CD4-positive, alpha-beta T cell treated with Interleukin-17A for 4 hours (primary cell): ENCODE results near the gene ZNF337.
"Not testable (repeated sequence)": the region's sequence is repeated elsewhere in the genome, so short reads cannot be mapped to it uniquely, and the experiment has no call there.

Experiments
- DNase-seq: peaks from one replicate; pipeline ENCODE4 v3.0.0-alpha.2; 2020; ENCODE audit warnings: mixed read lengths

Gene ZNF337

DNA sequence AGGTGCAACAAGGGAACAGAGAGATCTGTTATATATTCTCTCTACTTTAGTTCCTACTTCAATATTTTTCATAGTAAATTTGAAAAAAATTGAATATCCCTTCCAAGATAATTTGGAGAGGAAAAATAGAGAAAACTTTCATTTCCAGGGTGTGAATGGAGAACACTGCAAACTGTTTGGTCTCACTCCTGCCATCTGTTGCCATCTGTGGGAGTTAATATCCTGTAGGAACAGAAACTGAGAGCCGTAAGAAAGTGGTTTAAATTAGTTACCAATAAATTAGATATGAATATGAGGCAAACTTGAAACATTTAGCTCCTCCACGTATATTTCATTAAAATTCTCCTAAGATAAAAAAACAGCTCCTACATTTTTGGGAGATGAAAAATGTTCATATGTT is 4.2 kb downstream of the ZNF337 start:
- DNase-seq, result no peak

DNA sequence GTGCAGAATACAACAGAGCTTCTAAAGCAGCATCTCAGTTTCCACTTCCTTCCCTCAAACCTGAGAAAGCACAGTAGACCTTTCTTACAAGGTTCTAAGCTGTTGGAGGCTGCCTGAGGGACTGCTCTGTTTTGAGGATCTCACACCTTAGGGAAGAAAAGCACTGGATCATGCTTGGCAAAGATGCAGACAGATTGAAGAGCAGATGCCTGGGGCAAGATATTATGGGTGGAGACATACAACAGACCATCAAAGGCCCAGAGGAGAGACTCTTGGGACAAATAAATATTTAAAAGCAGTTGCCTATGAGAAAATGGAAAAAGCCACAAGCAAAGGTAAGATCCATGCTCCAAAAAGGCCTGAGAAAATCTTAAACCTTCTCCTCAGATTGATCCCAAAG is 6.2 kb downstream of the ZNF337 start:
- DNase-seq, result no peak

DNA sequence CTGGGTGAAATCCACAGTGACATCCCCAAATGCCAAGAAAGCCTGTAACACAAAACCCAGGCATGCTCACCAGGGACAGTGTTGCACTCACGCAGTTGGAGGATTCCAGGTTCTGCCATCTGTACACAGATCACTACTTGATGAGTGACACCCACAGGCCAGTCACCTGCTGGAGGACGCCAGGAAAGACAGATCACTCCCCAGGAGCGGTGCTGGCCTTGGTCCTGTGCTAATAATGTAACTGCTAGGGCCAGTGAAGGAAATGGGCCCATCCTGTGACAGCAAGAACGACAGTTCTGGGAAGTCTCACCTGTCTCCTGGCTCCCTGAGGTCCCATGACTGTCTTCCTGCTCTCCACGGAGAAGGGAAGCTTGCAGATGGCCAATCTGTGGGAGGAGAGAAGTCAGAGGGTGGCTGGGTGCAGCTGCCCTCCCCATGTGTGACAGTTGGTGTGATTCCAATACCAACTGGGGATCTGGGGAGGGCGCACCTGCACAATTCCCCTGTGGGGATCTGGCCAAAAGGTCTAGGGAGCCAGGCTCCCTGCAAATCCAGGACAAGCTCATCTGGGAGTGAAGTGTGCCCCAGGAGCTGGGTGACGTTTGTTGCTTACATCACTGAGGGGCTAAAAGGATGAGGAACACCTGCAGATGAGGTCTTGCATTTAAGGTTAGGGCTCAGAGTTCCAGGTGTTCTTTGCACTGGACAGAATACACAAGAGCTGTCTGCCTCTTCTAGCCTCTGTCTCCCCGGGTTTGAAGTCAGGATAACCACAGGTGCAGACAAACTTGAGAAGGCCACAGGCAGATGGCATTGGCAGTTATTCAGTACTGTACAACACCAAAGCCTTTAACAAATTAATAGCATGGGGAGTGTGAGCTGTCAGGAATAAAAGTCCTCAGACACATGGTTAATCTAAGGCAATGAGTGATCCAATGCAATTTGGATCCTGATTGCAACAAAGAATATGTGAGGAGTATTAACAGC is 10.3 kb downstream of the ZNF337 start:
- no peak for DNase-seq

DNA sequence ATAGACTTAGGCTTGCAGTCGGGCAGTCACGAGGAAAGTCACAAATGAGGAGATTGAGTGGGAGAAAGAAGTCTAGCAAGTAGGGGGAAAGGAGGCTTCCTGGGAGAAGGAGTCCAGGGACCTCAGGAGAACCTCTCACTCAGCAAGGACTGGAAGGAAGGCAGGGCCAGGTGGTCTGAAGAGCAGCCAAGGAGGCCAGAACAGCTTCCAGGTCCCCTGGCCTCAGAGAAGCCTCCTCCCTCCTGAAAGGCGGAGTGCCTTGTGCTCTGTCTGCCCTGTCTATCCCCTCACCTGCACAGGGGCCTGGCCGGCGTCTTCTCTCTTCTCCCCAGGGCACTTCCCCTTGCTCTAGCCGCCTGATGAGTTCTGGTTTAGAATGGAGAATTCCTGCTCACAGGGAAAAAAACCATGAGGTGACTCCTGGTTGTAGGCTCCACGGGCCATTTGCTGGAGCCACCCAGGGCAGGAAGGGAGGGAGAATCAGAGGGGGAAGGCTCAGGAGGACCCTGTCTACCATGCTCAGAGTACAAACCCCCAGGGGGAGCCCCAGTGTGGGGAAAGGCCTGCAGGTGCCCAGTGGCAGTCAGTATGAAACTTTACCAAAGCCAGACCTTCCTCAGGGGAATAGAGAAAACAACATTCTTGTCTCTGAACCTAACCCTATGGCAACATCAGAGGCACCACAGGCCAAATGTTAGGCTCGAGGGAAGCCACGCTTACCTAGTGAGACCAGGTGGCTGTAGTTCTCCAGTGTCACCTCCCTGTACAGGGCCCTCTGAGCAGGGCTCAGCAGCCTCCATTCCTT is 11.2 kb downstream of the ZNF337 start:
- DNase-seq, result peak; percentile 9

DNA sequence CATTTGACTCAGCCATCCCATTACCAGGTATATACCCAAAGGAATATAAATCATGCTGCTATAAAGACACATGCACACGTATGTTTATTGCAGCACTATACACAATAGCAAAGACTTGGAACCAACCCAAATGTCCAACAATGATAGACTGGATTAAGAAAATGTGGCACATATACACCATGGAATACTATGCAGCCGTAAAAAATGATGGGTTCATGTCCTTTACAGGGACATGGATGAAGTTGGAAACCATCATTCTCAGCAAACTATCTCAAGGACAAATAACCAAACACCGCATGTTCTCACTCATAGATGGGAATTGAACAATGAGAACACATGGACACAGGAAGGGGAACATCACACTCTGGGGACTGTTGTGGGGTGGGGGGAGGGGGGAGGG is 12.8 kb downstream of the ZNF337 start:
- DNase-seq, result not testable (repeated sequence)

DNA sequence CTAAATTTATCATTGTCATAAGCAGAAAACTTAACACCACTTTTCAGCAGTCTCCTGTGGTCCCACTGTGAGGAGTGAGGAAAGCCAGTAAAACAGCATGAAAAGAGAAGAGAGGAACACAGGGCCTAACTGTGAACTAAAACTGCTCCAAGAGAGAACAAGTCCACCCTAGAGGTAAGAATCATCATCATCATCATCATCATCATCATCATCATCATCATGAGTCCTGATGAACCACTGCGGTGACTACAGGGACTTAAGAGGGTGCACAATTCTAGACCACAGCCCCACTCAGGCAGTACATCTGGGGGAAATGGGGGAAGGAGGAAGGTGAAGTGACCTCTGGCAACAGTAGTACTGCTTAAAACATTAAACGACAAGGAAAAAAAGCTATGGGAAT is 13.6 kb downstream of the ZNF337 start:
- DNase-seq, result no peak

DNA sequence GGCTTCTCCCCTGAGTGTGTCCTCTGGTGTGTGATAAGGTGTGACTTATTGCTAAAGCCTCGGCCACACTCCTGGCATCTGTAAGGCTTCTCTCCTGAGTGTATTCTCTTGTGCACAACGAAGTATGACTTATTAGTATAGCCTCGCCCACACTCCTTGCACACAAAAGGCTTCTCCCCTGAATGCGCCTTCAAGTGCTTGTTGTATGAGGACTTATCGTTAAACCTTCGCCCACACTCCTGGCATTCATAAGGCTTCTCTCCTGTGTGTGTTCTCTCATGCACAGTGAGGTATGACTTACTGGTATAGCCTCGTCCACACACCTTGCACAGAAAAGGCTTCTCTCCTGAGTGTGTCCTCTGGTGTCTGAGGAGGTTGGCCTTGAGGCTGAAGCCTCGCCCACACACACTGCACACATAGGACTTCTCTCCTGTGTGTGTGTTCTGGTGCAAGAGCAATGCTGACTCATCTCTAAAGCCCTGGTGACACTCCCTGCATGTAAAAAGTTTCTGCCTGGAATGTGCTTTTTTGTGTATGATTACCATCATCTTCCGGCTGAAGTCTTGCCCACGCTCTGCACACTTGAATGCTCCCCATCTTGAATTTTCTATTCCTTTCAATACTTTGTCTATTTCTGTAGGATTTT is 20.4 kb downstream of the ZNF337 start:
- DNase-seq, result no peak

DNA sequence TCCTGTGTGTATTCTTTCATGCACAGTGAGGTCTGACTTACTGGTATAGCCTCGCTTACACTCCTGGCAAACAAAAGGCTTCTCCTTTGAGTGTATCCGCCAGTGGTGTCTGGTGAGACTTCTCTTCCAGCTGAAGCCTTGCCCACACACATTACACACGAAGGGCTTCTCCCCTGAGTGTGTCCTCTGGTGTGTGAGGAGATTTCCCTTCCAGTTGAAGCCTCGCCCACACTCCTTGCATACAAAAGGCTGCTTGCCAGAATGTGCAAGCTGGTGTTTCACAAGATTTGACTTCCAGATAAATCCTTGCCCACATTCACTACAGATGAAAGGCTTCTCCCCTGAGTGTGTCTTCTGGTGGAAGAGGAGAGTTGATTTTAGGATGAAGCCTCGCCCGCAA is 21.5 kb downstream of the ZNF337 start:
- no peak for DNase-seq

DNA sequence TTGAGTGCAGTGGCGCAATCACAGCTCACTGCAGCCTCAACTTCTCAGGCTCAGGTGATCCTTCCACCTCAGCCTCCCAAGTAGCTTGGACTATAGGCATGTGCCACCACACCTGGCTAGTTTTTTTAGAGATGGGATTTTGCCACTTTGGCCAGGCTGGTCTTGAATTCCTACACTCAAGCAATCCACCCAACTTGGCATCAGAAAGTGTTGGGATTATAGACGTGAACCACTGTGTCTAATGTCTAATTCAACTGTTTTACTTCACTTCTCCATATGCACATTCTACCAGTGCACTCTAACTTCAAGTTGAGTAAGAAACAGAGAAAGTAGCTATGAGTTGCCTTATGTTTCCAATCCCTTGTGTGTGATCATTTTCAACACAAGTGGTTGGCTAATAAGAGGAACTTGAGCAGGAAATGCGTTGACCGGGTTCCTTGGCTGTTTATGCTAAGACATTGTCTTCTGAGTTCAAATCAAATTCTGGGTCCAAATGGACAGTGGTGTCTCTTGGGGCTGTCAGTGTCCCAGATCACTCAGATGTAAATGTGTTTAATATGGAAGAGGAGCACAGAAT is 23.9 kb downstream of the ZNF337 start:
- no peak for DNase-seq

DNA sequence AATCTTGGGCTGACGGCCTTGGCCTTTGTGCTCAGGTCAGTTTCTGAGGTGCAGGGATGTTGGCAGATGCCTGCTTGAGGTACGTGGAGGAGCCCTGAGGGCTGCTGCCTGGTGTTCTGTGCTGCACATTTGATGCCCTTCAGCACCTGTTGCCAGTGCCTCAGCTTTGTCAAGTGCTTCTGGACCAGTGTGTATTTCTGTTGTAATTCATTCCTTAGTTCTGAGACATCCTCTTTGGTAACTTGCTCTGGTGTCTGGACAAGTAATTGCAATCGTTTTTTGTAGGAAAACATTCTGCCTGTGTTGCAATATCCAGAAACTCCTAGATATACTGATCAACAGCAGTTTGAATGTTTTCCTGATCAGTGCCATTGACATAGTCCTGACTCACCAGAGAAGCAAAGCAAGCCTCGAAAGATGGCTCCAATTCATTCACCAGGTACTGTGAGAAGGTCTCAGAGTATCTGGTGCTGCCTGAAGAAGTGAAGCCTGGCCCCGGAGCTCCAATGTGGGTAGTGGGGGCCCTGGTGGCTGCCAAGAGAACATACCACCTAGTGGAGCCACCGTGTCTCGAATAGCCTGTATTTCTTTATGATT is 26.7 kb downstream of the ZNF337 start:
- DNase-seq, result no peak

DNA sequence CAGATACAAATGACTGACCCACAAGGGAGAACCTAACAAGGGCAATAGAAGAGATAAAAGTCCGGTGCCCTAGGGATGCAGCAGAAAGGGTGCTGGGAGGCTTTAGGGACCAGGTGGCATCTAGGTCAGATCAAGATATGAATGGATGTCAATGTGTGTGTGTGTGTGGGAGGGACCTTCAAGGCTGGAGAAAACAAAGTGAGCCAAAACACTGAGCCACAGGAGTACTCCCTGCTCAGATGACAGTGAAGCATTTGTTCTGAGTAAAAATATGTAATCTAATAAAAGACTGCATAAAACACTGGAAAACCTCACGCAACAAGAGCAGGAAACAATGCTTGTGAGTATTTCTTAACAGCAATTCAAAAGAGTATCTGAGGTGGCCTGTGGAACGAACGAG is 28.2 kb downstream of the ZNF337 start:
- DNase-seq, result no peak

DNA sequence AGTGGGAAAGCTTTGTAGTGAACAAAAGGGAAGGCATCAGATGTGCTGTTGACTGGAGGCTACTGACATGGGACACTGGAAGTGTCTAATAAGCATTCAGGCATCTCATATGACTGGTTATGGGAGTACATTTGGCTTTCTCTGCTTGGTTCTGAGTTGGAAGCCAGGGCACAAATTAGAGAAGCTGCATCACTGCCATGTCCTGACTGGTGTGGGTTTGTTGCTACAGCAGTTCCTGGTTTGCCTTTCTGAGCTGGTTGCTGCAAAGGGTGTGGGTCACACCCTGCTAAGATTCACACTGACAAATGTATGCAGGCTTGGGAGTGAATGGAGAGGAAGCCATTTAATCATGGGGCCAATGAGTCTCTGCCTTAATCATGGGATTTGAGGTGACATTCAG is 36.7 kb downstream of the ZNF337 start:
- no peak for DNase-seq

DNA sequence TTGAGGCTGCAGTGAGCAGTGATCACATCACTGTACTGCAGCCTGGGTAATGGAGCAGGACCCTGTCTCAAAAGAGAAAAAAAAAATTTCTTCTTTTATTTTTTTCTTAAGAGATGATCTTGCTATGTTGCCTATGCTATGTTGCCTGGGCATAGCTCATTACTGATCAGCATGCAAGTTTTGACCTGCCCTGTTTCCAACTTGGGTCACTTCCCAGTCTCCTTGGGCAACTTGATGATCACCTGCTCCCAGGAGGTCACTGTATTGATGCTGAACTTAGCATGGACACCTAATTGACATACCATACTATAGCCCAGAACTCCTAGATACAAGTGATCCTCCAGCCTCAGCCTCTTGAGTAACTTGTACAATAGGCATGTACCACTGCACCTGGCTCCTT is 42.2 kb downstream of the ZNF337 start:
- DNase-seq, result no peak

DNA sequence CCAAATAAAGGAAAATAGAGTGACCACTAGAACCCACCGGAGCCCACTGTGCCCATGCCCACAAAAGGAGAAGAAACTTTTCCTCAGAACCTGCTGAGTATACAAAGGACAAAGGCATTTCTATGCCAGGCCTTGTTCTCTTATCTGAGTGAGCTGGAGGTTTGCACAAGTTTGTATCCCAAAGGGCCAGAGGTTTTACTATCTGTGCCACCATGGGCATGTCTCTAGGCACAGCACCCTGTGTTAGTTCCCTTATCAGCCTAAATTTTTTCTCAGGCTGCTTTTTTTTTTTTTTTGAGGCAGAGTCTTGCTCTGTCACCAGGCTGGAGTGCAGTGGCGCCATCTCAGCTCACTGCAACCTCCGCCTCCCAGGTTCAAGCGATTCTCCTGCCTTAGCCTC is 43.8 kb downstream of the ZNF337 start:
- DNase-seq, result not testable (repeated sequence)

DNA sequence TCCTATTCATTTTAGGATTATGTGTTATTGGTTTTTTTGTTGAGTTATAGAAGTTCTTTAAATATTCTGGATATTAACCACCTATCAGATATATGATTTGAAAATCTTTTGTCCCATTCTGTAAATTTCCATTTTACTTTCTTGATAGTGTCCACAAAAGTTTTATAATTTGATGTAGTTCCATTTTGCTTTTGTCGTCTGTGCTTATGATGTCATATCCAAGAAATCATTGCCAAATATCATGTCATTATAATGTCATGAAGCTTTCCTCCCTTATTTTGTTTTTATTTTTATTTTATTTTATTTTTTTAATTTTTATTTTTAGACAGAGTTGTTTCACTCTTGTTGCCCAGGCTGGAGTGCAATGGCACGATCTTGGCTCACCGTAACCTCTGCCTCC is 51.8 kb downstream of the ZNF337 start:
- no peak for DNase-seq

DNA sequence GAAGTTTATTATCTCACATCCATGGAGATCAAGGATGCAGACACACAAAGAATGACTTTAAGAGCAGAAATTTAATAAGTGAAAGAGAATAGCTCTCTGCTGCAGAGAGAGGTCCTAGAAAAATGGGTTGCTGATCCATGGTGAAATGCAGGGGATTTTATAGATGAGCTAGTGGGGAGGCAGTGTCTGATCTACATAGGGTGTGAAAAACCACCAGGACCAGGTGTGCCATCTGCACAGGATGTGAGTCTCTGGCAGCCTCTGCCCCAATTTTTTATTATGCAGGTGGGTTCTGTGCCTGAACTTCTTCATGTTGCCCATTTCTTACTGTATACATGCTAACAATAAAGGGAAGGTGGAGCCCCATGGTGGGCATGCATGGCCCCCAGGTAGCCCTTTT is 52.9 kb downstream of the ZNF337 start:
- no peak for DNase-seq

DNA sequence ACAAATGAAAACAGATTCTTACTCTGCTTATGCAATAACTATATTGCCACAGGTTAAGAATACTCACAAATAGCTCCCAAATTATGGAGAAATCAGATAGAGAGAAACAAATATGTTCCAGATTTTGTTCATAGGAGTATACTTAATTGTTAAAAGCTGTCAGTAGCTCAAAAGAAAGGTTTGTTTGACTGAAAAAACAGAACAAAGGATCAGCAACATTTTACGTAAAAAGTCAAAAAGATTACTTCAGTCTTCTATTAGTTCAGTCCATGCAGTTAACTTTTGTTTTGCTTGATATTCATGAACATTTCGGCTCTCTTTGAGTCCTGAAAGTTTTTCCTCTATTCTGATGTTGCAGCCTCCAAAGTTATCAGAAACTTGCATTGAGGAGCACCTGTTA is 59.4 kb downstream of the ZNF337 start:
- no peak for DNase-seq

DNA sequence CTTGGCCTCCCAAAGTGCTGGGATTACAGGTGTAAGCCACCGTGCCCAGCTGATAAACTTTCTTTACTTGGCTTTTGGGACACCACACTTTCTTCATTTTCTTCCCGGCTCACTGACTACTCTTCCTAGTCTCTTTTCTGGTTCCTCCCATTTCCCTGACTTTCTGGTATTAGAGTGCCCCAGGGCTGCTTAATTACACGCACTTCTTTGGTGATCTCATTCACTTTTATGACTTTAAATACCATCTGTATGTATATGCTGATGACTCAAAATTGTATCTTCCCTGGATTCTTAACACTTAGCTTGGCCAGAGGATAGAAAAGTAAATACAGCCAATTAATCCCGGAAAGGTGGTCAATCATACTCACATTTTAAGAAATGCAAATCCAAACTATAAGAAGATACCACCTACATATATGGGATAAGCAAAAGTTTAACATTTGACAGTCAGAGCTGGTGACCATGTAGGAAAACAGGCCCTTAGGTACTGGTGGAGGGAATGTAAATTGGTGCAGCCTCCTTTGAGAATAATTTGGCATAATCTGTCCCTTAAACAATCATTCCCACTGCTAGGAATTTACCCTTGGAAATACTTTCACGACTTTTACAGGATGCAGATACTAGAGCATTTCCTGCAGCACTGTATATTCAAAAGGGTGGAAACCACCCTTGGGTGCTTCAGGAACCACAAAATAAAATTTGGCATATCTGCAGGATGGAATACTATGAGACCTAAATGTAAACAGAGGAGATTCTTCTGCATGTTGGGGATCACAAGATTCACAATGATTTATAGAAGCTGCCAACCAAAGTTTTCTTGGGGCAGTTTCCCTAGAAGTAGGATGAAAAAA is 63.5 kb downstream of the ZNF337 start:
- DNase-seq, result no peak

DNA sequence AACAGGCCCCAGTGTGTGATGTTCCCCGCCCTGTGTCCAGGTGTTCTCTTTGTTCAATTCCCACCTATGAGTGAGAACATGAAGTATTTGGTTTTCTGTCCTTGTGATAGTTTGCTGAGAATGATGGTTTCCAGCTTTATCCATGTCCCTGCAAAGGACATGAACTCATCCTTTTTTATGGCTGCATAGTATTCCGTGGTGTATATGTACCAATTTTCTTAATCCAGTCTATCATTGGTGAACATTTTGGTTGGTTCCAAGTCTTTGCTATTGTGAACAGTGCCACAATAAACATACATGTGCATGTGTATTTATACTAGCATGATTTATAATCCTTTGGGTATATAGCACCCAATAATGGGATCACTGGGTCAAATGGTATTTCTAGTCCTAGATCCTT is 66.0 kb downstream of the ZNF337 start:
- not testable (repeated sequence) for DNase-seq

DNA sequence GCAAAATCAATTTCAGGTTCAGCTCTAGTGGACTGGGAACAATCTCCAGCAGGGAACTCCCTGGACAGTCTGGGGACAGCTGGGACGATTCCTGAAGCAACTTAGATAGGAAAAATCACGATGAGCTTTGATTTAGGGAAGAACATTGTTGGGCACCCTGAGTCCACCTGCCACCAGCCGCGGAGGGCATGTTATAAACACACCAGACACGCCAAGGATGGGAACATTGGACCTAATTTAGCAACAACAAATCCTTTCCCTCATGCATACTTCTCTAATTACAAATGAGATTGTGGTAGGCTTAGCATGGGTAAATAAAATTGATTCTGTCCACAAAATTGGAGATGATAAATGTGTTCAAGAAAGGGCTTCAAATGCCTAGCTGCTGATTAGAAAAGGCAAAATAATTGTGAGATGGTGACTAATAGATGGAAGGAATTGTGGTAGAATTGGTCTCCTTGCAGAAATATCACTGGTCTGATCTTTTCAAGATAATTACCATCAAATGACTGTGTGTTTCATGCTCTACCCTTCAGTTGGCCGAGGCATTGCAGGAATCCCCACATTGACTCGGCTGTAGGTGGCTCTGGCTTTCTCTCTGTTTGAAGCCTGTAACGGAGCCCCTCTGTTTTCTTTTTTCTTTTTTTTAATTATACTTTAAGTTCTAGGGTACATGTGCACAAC is 66.7 kb downstream of the ZNF337 start:
- DNase-seq, result no peak

DNA sequence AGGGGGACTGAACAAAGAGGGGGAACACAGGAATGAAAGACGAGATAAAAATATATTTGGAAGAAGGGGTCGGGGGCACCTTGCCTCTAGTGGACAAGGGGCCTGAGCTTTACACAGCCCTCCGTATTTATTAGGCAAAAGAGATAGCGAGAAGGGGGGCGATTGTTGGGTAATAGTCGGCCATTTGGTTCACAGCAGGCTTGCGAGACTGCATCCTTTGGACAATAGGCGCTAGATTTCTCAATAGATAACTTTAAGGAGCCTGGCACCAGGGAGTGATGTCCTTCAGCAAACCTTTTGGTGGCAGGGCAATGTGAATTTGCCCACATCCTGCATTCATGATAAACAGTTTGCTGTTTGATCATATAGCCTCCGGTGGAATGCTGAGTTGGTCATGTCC is 69.9 kb downstream of the ZNF337 start:
- no peak for DNase-seq
